ENCODE data around the gene CCL22. TPM values are rescaled to one million over a fixed set of nuclear protein-coding genes. Genes with fewer than 3 reads are reported as not detected.

The CCL22 gene
- total RNA-seq, 2 experiments from 2014 or later = not detected

DNA sequence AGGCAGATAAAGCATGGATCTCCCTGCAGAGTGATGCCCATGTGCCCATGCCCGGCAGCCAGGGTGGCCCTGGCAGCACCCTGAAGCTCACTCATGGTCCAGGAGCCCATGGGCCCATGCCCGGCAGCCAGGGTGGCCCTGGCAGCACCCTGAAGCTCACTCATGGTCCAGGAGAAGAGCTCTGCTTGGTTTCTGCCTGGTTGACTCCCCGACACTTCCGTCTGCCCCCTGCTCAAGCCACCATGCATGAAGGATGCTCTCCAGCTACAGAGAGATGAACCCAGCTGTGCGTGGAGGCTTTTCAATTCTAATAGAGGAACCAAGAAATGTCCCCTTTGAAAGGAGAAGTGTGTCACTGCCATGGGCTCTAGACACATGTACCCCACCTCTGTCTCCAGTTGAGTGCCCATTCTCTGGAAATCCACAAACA, 54.7 kb downstream of the CCL22 start:
- Histone ChIP-seq H3K27me3 (ENCODE audit: control insufficient read depth in 1 of 2, insufficient read depth in 2 of 2, low read length in 2 of 2) (no peaks in the 10 kb centered on the region), H3K4me1 (ENCODE audit: insufficient read depth, low read length) (peaks cover 16% of the 10 kb centered on the region), H3K9me3 (ENCODE audit: control insufficient read depth in 1 of 2, insufficient read depth in 1 of 2, low read length in 2 of 2) (no peaks in the 10 kb centered on the region), H3K27ac (ENCODE audit: low read depth in 1 of 2, low read length in 2 of 2) (no peak overlapping the region), H3K4me3 (ENCODE audit: low read length) (no peak overlapping the region), H3K36me3 (ENCODE audit: insufficient read depth, low read length) (no peaks in the 10 kb centered on the region)
- intact Hi-C loops (cut with DNase I, micrococcal nuclease) = loop anchor here in 1 of 2 experiments (10.0 kb wide), 1 partner anchor 329 kb away; no protein-coding TSS in a partner anchor
- Mint-ChIP-seq H3K36me3 (ENCODE audit: low read depth) (no peaks in the 10 kb centered on the region), H3K27ac (no peak overlapping the region), H3K4me3 (no peak overlapping the region), H3K9me3 (no peaks in the 10 kb centered on the region), H3K4me1 (ENCODE audit: low read depth) (peaks cover 7% of the 10 kb centered on the region), H3K27me3 (no peaks in the 10 kb centered on the region)
- ChIA-PET CTCF (interaction anchor here (0.6 kb wide), 1 partner anchor 532 kb away, joined by 3 read pairs; no protein-coding TSS in a partner anchor), POLR2A (interaction anchor here (1.2 kb wide), 1 partner anchor 49 kb away, joined by 3 read pairs; the partner anchor contains the start of gene POLR2C)
- ATAC-seq (ENCODE audit: poor library complexity) = no peak
- DNase-seq = no peak
- TF ChIP-seq, protein P1, sequence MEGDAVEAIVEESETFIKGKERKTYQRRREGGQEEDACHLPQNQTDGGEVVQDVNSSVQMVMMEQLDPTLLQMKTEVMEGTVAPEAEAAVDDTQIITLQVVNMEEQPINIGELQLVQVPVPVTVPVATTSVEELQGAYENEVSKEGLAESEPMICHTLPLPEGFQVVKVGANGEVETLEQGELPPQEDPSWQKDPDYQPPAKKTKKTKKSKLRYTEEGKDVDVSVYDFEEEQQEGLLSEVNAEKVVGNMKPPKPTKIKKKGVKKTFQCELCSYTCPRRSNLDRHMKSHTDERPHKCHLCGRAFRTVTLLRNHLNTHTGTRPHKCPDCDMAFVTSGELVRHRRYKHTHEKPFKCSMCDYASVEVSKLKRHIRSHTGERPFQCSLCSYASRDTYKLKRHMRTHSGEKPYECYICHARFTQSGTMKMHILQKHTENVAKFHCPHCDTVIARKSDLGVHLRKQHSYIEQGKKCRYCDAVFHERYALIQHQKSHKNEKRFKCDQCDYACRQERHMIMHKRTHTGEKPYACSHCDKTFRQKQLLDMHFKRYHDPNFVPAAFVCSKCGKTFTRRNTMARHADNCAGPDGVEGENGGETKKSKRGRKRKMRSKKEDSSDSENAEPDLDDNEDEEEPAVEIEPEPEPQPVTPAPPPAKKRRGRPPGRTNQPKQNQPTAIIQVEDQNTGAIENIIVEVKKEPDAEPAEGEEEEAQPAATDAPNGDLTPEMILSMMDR (IDR thresholded peaks at IDR 0.05) = no peak

GRCh38 chr16:57413733-57414132, 55.1 kb downstream of the CCL22 start:
- H3K27me3 Mint-ChIP-seq = no peaks in the 10 kb centered on the region
- TF ChIP-seq, protein P1 (IDR thresholded peaks at IDR 0.05) = no peak
- intact Hi-C loops (cut with DNase I, micrococcal nuclease) = loop anchor here in 1 of 2 experiments (10.0 kb wide), 1 partner anchor 329 kb away; no protein-coding TSS in a partner anchor
- peaks cover 11% of the 10 kb centered on the region for H3K4me1 Mint-ChIP-seq (ENCODE audit: low read depth)
- POLR2A ChIA-PET = interaction anchor here (1.2 kb wide), 1 partner anchor 49 kb away, joined by 3 read pairs; the partner anchor contains the start of gene POLR2C
- H3K27ac ChIP-seq (ENCODE audit: low read depth in 1 of 2, low read length in 2 of 2) = no peak overlapping the region
- H3K4me1 ChIP-seq (ENCODE audit: insufficient read depth, low read length) = peaks cover 19% of the 10 kb centered on the region
- H3K27ac Mint-ChIP-seq = no peak overlapping the region
- CTCF ChIA-PET = interaction anchor here (0.6 kb wide), 1 partner anchor 532 kb away, joined by 3 read pairs; no protein-coding TSS in a partner anchor
- no peaks in the 10 kb centered on the region for H3K9me3 Mint-ChIP-seq
- no peak for ATAC-seq (ENCODE audit: poor library complexity)
- no peaks in the 10 kb centered on the region for H3K36me3 Mint-ChIP-seq (ENCODE audit: low read depth)
- H3K4me3 ChIP-seq (ENCODE audit: low read length) = no peak overlapping the region
- no peak overlapping the region for H3K4me3 Mint-ChIP-seq
- DNase-seq = no peak
- no peaks in the 10 kb centered on the region for H3K36me3 ChIP-seq (ENCODE audit: insufficient read depth, low read length)
- no peaks in the 10 kb centered on the region for H3K27me3 ChIP-seq (ENCODE audit: control insufficient read depth in 1 of 2, insufficient read depth in 2 of 2, low read length in 2 of 2)
- no peaks in the 10 kb centered on the region for H3K9me3 ChIP-seq (ENCODE audit: control insufficient read depth in 1 of 2, insufficient read depth in 1 of 2, low read length in 2 of 2)

Other genes with a start within 250 kb of the CCL22 start
- 10 to 100 TPM; 77.1 to 77.9 TPM for gene PSME3IP1, start 172.7 kb upstream of the CCL22 start, total RNA-seq
- gene RSPRY1, start 172.5 kb upstream of the CCL22 start, total RNA-seq = 10 to 100 TPM; 19.9 to 21.3 TPM
- gene ARL2BP, start 113.5 kb upstream of the CCL22 start, total RNA-seq = 10 to 100 TPM; 32.4 to 35.6 TPM
- gene PLLP, start 74.1 kb upstream of the CCL22 start, total RNA-seq = 1 to 10 TPM; 1.8 to 2.5 TPM
- not detected for gene CX3CL1, start 13.7 kb downstream of the CCL22 start, total RNA-seq
- gene CCL17, start 46.0 kb downstream of the CCL22 start, total RNA-seq = not detected
- gene CIAPIN1, start 88.6 kb downstream of the CCL22 start, total RNA-seq = 10 to 100 TPM; 27.8 to 28.0 TPM
- 1 to 10 TPM; 7.0 to 7.6 TPM for gene COQ9, start 88.7 kb downstream of the CCL22 start, total RNA-seq
- gene POLR2C, start 103.9 kb downstream of the CCL22 start, total RNA-seq = 100 to 1,000 TPM; 124 to 125 TPM
- gene DOK4, start 127.7 kb downstream of the CCL22 start, total RNA-seq = 1 to 10 TPM; 2.4 to 2.9 TPM
- 1 to 10 TPM; 2.0 TPM for gene CCDC102A, start 177.8 kb downstream of the CCL22 start, total RNA-seq
- gene ADGRG5, start 183.9 kb downstream of the CCL22 start, total RNA-seq = under 1 TPM; 0.41 to 0.61 TPM